OCI-LY7 (cell line): Measurements from ENCODE around the gene DRD4.

Source experiments
- CTCF ChIP-seq: fragments of 200-600 bp; sonication (generic); conservative IDR thresholded peaks from 2 replicates; pipeline ENCODE4 v1.5.1; 2014; ENCODE audit warnings: mild to moderate bottlenecking, antibody characterized with exemption, low read length, moderate library complexity, mixed read lengths
- EZH2phosphoT487 ChIP-seq: fragments of 200-600 bp; sonication (generic); IDR thresholded peaks from 2 replicates; pipeline ENCODE4 v1.6.1; 2018; ENCODE audit warnings: low read depth, borderline replicate concordance, mild to moderate bottlenecking, mixed run types, antibody characterized with exemption, low read length, moderate library complexity, mixed read lengths

- TF ChIP-seq CTCF (no peak), EZH2phosphoT487 (no peak)
These were observed 30.8 kb upstream of the DRD4 start for GRCh38 chr11:606245-606644.
